Activated naive CD8-positive, alpha-beta T cell treated with anti-CD3 and anti-CD28 coated beads, Interleukin-2, amount 10 ng/mL, durations not matched to agents 7 days and 5 days (primary cell): ENCODE results near the gene GOLGA6L2. TPM values are rescaled to one million over a fixed set of nuclear protein-coding genes. Genes with fewer than 3 reads are reported as not detected.
"Not testable (repeated sequence)": the region's sequence is repeated elsewhere in the genome, so short reads cannot be mapped to it uniquely, and the experiment has no call there.

Source experiments
- ATAC-seq: fragments of 150-1000 bp; cut with Tn5 transposase; one replicate; pipeline ENCODE4 v1.10.0; 2021; ENCODE audit warnings: low read depth, moderate library complexity
- POLR2A ChIA-PET: fragments of 350-600 bp; sonication (Branson Sonifier 250); formaldehyde crosslinking; loops from one replicate; lab custom pipeline; 2021; ENCODE audit warnings: antibody characterized with exemption; lab: Charles Lee
- DNase-seq: peaks from one replicate; pipeline ENCODE4 v3.0.0; 2021
- H3K27ac Mint-ChIP-seq: one replicate; pipeline ENCODE4 v1.8.0; 2022; ENCODE audit warnings: mild to moderate bottlenecking, mixed read lengths
- H3K27me3 Mint-ChIP-seq: one replicate; pipeline ENCODE4 v1.8.0; 2022; ENCODE audit warnings: mild to moderate bottlenecking, moderate library complexity, mixed read lengths
- H3K36me3 Mint-ChIP-seq: one replicate; pipeline ENCODE4 v1.8.0; 2021; ENCODE audit warnings: mild to moderate bottlenecking, mixed read lengths
- H3K4me1 Mint-ChIP-seq: one replicate; pipeline ENCODE4 v1.8.0; 2021; ENCODE audit warnings: mixed read lengths
- H3K4me3 Mint-ChIP-seq: one replicate; pipeline ENCODE4 v1.8.0; 2022; ENCODE audit warnings: mild to moderate bottlenecking, moderate library complexity, mixed read lengths
- H3K9me3 Mint-ChIP-seq: one replicate; pipeline ENCODE4 v1.8.0; 2021; ENCODE audit warnings: mixed read lengths
- total RNA-seq, 2 experiments: library from RNA; stranded (reverse); gene quantifications; one replicate each; pipeline ENCODE4 v1.2.3, GENCODE V29; 2021

The GOLGA6L2 gene
- total RNA-seq, 2 experiments from 2014 or later: not detected

- H3K36me3 Mint-ChIP-seq: no peaks in the 10 kb centered on the region
- no peaks in the 10 kb centered on the region for H3K4me1 Mint-ChIP-seq
- H3K9me3 Mint-ChIP-seq: no peaks in the 10 kb centered on the region
- no peak for ATAC-seq
- no peaks in the 10 kb centered on the region for H3K27me3 Mint-ChIP-seq
- no peak for DNase-seq
- no peak overlapping the region for H3K4me3 Mint-ChIP-seq
- H3K27ac Mint-ChIP-seq: no peak overlapping the region
- POLR2A ChIA-PET: no interaction called here
These were observed 5.8 kb downstream of the GOLGA6L2 start for GRCh38 chr15:23441204-23441603.

DNA sequence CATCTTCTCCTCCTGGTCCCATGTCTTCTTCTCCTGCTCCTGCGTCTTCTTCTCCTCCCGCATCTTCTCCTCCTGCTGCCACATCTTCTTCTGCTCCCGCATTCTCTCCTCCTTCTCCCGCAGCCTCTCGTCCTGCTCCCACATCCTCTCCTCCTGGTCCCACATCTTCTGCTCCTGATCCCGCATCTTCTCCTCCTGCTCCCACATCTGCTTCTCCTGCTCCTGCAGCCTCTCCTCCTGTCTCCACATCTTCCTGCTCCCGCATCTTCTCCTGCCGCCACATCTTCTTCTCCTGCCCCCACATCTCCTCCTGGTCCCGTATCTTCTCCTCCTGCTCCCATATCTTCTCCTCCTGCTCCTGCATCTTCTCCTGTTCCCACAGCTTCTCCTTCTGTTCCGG is 6.4 kb downstream of the GOLGA6L2 start:
- no peak for ATAC-seq
- H3K9me3 Mint-ChIP-seq: no peaks in the 10 kb centered on the region
- POLR2A ChIA-PET: no interaction called here
- H3K27me3 Mint-ChIP-seq: no peaks in the 10 kb centered on the region
- H3K27ac Mint-ChIP-seq: no peak overlapping the region
- H3K4me1 Mint-ChIP-seq: no peaks in the 10 kb centered on the region
- no peaks in the 10 kb centered on the region for H3K36me3 Mint-ChIP-seq
- no peak overlapping the region for H3K4me3 Mint-ChIP-seq
- no peak for DNase-seq

- Mint-ChIP-seq H3K4me3 (no peak overlapping the region), H3K27ac (no peak overlapping the region), H3K36me3 (no peaks in the 10 kb centered on the region), H3K9me3 (no peaks in the 10 kb centered on the region), H3K4me1 (no peaks in the 10 kb centered on the region), H3K27me3 (no peaks in the 10 kb centered on the region)
- DNase-seq (no peak), ATAC-seq (no peak)
- POLR2A ChIA-PET: no interaction called here
These were observed 7.5 kb downstream of the GOLGA6L2 start for GRCh38 chr15:23439513-23439912.

- Mint-ChIP-seq H3K4me1 (no peaks in the 10 kb centered on the region), H3K27ac (no peak overlapping the region), H3K27me3 (no peaks in the 10 kb centered on the region), H3K4me3 (no peak overlapping the region), H3K36me3 (no peaks in the 10 kb centered on the region), H3K9me3 (no peaks in the 10 kb centered on the region)
- POLR2A ChIA-PET: no interaction called here
- ATAC-seq: no peak
- DNase-seq: no peak
These were observed 8.1 kb downstream of the GOLGA6L2 start for GRCh38 chr15:23438816-23439466.

DNA sequence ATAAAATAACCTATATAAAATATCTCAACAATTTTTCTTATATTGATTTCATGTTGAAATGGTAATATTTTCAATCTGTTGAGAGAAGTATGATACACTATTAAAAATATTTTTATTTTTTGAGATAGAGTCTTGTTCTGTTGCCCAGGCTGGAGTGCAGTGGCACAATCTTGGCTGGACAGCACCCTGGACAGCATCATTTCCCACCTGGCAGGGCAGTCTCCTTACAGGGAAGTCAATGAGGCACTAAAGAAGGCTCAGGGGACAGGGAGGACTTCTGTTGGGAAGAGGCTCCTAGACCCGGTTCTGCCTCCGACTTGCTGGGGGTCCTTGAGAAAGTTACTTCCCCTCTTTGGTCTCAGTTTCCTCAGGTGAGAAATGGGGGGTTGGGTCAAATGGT is 9.4 kb downstream of the GOLGA6L2 start:
- H3K9me3 Mint-ChIP-seq: no peaks in the 10 kb centered on the region
- H3K4me3 Mint-ChIP-seq: no peak overlapping the region
- H3K27me3 Mint-ChIP-seq: no peaks in the 10 kb centered on the region
- POLR2A ChIA-PET: no interaction called here
- no peak overlapping the region for H3K27ac Mint-ChIP-seq
- no peaks in the 10 kb centered on the region for H3K36me3 Mint-ChIP-seq
- ATAC-seq: no peak
- DNase-seq: no peak
- H3K4me1 Mint-ChIP-seq: no peaks in the 10 kb centered on the region

DNA sequence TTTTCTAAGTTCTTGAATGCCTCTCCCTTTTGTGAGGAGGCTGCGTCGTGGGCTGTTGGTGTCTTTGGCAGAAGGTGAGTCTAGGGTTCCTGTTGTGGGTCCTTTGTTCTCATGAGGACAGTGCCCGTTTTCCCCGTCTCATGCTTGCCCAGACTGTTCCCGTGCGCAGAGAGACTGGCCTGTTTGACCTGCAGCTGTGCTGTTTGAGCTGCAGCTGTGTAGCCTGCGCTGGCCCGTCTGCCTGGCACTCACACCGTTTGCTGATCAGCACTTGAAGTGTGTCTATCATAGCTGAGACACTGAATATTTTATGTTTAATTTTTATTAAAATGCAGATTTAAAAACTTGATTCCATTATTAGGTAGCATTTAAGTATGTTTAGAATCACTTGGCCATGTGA is 9.9 kb downstream of the GOLGA6L2 start:
- H3K9me3 Mint-ChIP-seq: no peaks in the 10 kb centered on the region
- H3K36me3 Mint-ChIP-seq: no peaks in the 10 kb centered on the region
- DNase-seq (no peak), ATAC-seq (no peak)
- H3K27ac Mint-ChIP-seq: no peak overlapping the region
- POLR2A ChIA-PET: no interaction called here
- H3K4me3 Mint-ChIP-seq: no peak overlapping the region
- H3K4me1 Mint-ChIP-seq: no peaks in the 10 kb centered on the region
- H3K27me3 Mint-ChIP-seq: no peaks in the 10 kb centered on the region

GRCh38 chr15:23436421-23436820 is 10.6 kb downstream of the GOLGA6L2 start:
- POLR2A ChIA-PET: no interaction called here
- no peak overlapping the region for H3K27ac Mint-ChIP-seq

GRCh38 chr15:23434699-23435098 is 12.3 kb downstream of the GOLGA6L2 start:
- H3K27ac Mint-ChIP-seq, H3K4me3 Mint-ChIP-seq, DNase-seq, H3K4me1 Mint-ChIP-seq, H3K9me3 Mint-ChIP-seq, ATAC-seq, H3K27me3 Mint-ChIP-seq, POLR2A ChIA-PET, H3K36me3 Mint-ChIP-seq: not testable (repeated sequence)

More at GRCh38 chr15:23436421-23436820, 10.6 kb downstream of the GOLGA6L2 start:
- Mint-ChIP-seq H3K4me3 (no peak overlapping the region), H3K4me1 (no peaks in the 10 kb centered on the region), H3K36me3 (no peaks in the 10 kb centered on the region), H3K27me3 (no peaks in the 10 kb centered on the region), H3K9me3 (no peaks in the 10 kb centered on the region)
- ATAC-seq: no peak
- DNase-seq: no peak

GRCh38 chr15:23425327-23425726 is 21.7 kb downstream of the GOLGA6L2 start:
- ATAC-seq, H3K4me1 Mint-ChIP-seq, DNase-seq, H3K4me3 Mint-ChIP-seq, H3K27me3 Mint-ChIP-seq, POLR2A ChIA-PET, H3K9me3 Mint-ChIP-seq, H3K27ac Mint-ChIP-seq, H3K36me3 Mint-ChIP-seq: not testable (repeated sequence)

DNA sequence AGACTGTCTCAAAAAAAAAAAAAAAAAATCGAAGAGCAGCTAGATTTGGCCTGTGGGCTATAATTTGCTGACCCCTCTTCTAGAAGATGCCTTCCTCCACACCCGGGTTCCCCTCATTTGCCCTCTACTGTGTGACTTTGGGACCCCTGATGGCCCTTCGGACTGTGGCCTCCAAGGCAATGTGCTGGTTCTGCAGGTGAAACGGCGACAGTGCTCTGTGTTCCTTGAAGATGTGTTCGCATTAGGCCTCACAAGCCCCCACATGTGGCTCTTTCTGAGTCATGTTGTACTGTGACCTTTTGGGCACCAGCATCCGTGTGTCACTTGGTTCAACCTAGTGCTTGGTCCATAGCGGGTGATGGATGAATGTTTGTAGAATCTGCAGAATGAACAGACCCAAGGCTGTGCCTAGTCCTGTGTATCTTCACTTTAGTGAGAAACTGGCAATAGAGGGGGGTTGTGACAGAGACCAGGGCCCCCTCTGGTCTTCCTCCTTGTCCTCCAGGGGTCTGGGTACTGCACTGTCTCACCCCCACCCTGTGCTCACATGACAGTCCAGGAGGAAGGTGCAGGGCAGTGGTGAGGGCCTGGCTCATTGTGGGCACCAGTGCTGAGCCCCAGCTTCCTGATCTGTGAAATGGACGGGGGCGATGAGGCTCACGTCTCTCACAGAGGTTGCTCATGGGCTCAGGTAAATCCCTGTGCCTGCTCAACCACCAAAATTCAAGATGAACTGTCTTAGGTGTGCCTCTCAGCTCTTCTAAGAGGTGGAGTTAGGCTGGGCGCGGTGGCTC is 22.7 kb downstream of the GOLGA6L2 start:
- POLR2A ChIA-PET: no interaction called here
- Mint-ChIP-seq H3K36me3 (no peaks in the 10 kb centered on the region), H3K27ac (no peak overlapping the region), H3K27me3 (no peaks in the 10 kb centered on the region), H3K4me3 (no peak overlapping the region), H3K9me3 (no peaks in the 10 kb centered on the region), H3K4me1 (no peaks in the 10 kb centered on the region)
- ATAC-seq (no peak), DNase-seq (no peak)

- H3K4me1 Mint-ChIP-seq: no peaks in the 10 kb centered on the region
- no peaks in the 10 kb centered on the region for H3K27me3 Mint-ChIP-seq
- no peaks in the 10 kb centered on the region for H3K9me3 Mint-ChIP-seq
- ATAC-seq (no peak), DNase-seq (no peak)
- H3K36me3 Mint-ChIP-seq: no peaks in the 10 kb centered on the region
- H3K27ac Mint-ChIP-seq: no peak overlapping the region
- POLR2A ChIA-PET: no interaction called here
- H3K4me3 Mint-ChIP-seq: no peak overlapping the region
These were observed 23.9 kb downstream of the GOLGA6L2 start for GRCh38 chr15:23422946-23423708.

- H3K27ac Mint-ChIP-seq: no peak overlapping the region
- POLR2A ChIA-PET: no interaction called here
- H3K4me1 Mint-ChIP-seq: no peaks in the 10 kb centered on the region
- no peak overlapping the region for H3K4me3 Mint-ChIP-seq
- ATAC-seq (no peak), DNase-seq (no peak)
- H3K9me3 Mint-ChIP-seq: no peaks in the 10 kb centered on the region
- no peaks in the 10 kb centered on the region for H3K27me3 Mint-ChIP-seq
- no peaks in the 10 kb centered on the region for H3K36me3 Mint-ChIP-seq
These were observed 24.7 kb downstream of the GOLGA6L2 start for GRCh38 chr15:23422099-23422945.
